HepG2 (cell line): ENCODE data around the gene ZNF345. TPM values are rescaled to one million over a fixed set of nuclear protein-coding genes. Genes with fewer than 3 reads are reported as not detected.

Experiments used
- NFE2L2 ChIP-seq: fragments of 150-350 bp; IDR thresholded peaks from 2 replicates; pipeline ENCODE4 v1.6.1; 2014; ENCODE audit warnings: low read length
- RFXAP ChIP-seq: sonication (generic); formaldehyde crosslinking; IDR thresholded peaks from 2 replicates; pipeline ENCODE4 v1.4.0; 2020; ENCODE audit warnings: missing genetic modification reagents, borderline replicate concordance
- polyA plus RNA-seq, 8 experiments: library from polyadenylated mRNA; depleted of rRNA in 3 of 8; stranded (reverse) in 7 of 8; unstranded in 1 of 8; fragments of >200 nt; fragmentation: Illumina TruSeq in 4 of 8; extraction: Trizol in 4 of 8; gene quantifications; 2 replicates each; pipeline versions ENCODE4 v1.2.1 to v1.2.3, GENCODE V29; 2011 to 2016; ENCODE audit warnings: low read depth in 4 of 8, missing spikeins in 1 of 8, mixed read lengths in 1 of 8; ENCODE audit not compliant: insufficient read depth in 1 of 8
- small RNA-seq, 3 experiments: library from RNA; depleted of rRNA; stranded (forward); fragments of <200 nt; gene quantifications; one replicate each; pipeline ENCODE3, GENCODE V24; 2012; ENCODE audit warnings: low read depth in 2 of 3, low replicate concordance in 1 of 3; ENCODE audit not compliant: insufficient read length in 3 of 3, insufficient read depth in 2 of 3
- total RNA-seq, 5 experiments: library from RNA; depleted of rRNA; stranded (reverse); fragments of >200 nt; fragmentation: Illumina TruSeq; extraction: Trizol; gene quantifications; 2 replicates each; pipeline ENCODE4 v1.2.3, GENCODE V29; 2016; ENCODE audit warnings: low read depth in 1 of 5

ZNF345 gene
- total and polyA plus RNA-seq, 2 of the 13 experiments (the other 11 are each of a cell fraction or from before 2014, with no cell fraction given), result 2.6 to 2.9 TPM

GRCh38 chr19:36918090-36918489 lies 67.4 kb downstream of the ZNF345 start (continued):
- no peak for TF ChIP-seq RFXAP (CRISPR knock-in tag)
- TF ChIP-seq NFE2L2, result no peak

Small RNA genes within 50 kb of the gene (small RNA-seq; reads per million reads assigned to genes)
- gene RF00019, result 0 reads per million in 3 experiments

Other genes starting within 250 kb of the ZNF345 start
- gene ZNF382, start 245.6 kb upstream of the ZNF345 start, total RNA-seq (2016; rRNA removed; fragmentation: Illumina TruSeq; extraction: Trizol), result 6.3 and 6.8 TPM in 2 replicates
- gene ZNF382, start 245.6 kb upstream of the ZNF345 start, polyA plus RNA-seq (2011; rRNA removed), result 2.3 and 3.1 TPM in 2 replicates
- 2.4 and 3.2 TPM in 2 replicates for gene ZNF461, start 184.0 kb upstream of the ZNF345 start, total RNA-seq (2016; rRNA removed; fragmentation: Illumina TruSeq; extraction: Trizol)
- 1.6 and 1.7 TPM in 2 replicates for gene ZNF461, start 184.0 kb upstream of the ZNF345 start, polyA plus RNA-seq (2011; rRNA removed)
- 6.8 and 9.3 TPM in 2 replicates for gene ZNF567, start 163.3 kb upstream of the ZNF345 start, total RNA-seq (2016; rRNA removed; fragmentation: Illumina TruSeq; extraction: Trizol)
- 3.1 and 3.4 TPM in 2 replicates for gene ZNF567, start 163.3 kb upstream of the ZNF345 start, polyA plus RNA-seq (2011; rRNA removed)
- 6.6 and 11.4 TPM in 2 replicates for gene ZNF850, start 78.1 kb upstream of the ZNF345 start, total RNA-seq (2016; rRNA removed; fragmentation: Illumina TruSeq; extraction: Trizol)
- 0.78 and 0.81 TPM in 2 replicates for gene ZNF850, start 78.1 kb upstream of the ZNF345 start, polyA plus RNA-seq (2011; rRNA removed)
- 5.3 and 8.5 TPM in 2 replicates for gene ZNF790, start 12.5 kb upstream of the ZNF345 start, total RNA-seq (2016; rRNA removed; fragmentation: Illumina TruSeq; extraction: Trizol)
- 1.3 and 1.4 TPM in 2 replicates for gene ZNF790, start 12.5 kb upstream of the ZNF345 start, polyA plus RNA-seq (2011; rRNA removed)
- gene ZNF829, start 65.4 kb downstream of the ZNF345 start, total RNA-seq (2016; rRNA removed; fragmentation: Illumina TruSeq; extraction: Trizol), result 0.86 and 1.6 TPM in 2 replicates
- gene ZNF829, start 65.4 kb downstream of the ZNF345 start, polyA plus RNA-seq (2011; rRNA removed), result 0.10 and 0.15 TPM in 2 replicates
- 1.00 and 1.9 TPM in 2 replicates for gene ZNF568, start 65.5 kb downstream of the ZNF345 start, total RNA-seq (2016; rRNA removed; fragmentation: Illumina TruSeq; extraction: Trizol)
- 0.15 and 0.22 TPM in 2 replicates for gene ZNF568, start 65.5 kb downstream of the ZNF345 start, polyA plus RNA-seq (2011; rRNA removed)
- gene ZNF420, start 227.6 kb downstream of the ZNF345 start, total RNA-seq (2016; rRNA removed; fragmentation: Illumina TruSeq; extraction: Trizol), result 6.6 and 11.1 TPM in 2 replicates
- gene ZNF420, start 227.6 kb downstream of the ZNF345 start, polyA plus RNA-seq (2011; rRNA removed), result 1.4 and 2.5 TPM in 2 replicates